Stimulated activated CD8-positive, alpha-beta memory T cell treated with anti-CD3 and anti-CD28 coated beads, Interleukin-15, amount 100 ng/mL, for 48 hours (primary cell): Measurements from ENCODE around the gene ZNF275.
"Not testable (repeated sequence)": the region's sequence is repeated elsewhere in the genome, so short reads cannot be mapped to it uniquely, and the experiment has no call there.

Experiments
- DNase-seq, 2 donors: peaks; one replicate each; pipeline ENCODE4 v3.0.0-alpha.2; 2020; ENCODE audit warnings: low read depth in 2 of 2

Gene ZNF275

DNA sequence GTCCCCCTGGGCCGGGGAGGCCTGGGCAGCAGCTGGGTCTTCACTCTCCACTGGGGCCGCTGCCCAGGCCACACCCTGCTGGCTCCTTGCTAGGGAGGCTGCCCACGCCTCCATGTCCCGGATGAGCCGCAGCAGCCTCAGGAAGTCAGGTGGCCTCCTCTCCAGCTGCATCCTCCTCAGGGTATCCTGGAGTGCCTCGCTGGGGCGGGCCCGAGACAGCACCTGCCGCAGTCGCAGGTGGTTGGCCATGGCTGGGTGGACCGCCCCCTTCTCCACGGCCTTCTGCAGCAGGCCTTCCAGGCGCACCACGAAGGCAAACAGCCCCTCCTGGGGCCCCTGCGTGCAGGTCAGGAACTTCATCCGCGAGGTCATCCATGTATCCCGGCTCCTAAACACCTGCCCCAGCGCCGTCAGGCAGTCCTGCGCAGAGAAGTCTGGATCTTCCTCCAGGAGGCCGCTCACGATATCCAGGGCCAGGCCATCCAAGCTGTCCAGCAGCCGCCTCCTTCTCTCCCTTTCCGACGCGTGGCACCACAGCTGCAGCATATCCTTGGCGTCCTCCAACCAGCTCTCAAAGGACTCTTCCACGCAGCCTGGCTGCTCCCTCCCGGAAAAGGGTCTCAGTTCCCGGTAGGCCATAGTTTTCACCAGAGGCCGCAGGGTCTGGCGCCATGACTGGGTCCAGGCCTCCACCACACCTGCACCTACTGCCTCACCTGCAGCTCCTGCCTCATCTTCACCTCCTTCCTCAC, 14.5 kb upstream of the ZNF275 start:
- no peak for DNase-seq

DNA sequence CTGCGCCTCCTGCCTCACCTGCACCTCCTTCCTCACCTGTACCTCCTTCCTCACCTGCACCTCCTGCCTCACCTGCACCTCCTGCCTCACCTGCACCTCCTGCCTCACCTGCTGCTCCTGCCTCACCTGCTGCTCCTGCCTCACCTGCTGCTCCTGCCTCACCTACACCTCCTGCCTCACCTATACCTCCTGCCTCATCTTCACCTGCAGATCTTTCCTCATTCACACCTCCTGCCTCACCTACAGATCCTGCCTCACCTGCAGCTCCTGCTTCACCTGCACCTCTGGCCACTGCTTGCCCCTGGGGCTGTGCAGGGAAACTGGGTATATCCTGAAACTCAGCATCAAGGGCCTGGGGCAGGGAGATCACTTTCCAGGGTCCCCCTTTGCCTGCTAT, 13.9 kb upstream of the ZNF275 start:
- not testable (repeated sequence) for DNase-seq

DNA sequence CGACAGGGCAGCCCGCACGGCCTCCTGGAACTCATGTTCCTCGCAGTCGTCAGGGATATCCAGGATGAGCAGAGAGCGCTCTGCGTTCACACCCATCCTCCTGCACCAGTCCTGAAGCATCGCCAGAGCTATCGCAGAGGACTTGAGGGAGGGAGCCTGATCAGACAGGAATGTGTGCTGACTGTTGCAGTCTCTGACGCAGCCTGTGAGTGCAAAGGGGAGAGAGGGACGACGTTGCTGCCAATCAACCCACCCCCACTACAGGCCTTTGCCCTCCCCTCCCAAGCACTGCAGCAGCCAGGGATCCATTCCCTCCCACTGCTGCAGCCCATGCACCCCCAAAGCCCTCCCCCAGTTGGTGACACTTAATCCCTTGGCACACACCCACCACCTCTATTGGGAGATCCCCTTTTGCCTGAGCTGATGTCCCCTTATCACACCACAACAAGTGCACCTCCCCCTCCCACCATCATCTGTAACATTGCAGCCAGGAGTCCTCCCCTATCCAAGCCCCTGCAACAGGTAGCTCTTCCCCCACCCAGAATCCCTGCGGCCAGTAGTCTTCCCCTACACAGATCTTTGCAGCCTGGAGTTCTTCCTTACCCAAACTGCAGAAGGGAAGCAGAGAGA, 13.3 kb upstream of the ZNF275 start:
- DNase-seq, result no peak

DNA sequence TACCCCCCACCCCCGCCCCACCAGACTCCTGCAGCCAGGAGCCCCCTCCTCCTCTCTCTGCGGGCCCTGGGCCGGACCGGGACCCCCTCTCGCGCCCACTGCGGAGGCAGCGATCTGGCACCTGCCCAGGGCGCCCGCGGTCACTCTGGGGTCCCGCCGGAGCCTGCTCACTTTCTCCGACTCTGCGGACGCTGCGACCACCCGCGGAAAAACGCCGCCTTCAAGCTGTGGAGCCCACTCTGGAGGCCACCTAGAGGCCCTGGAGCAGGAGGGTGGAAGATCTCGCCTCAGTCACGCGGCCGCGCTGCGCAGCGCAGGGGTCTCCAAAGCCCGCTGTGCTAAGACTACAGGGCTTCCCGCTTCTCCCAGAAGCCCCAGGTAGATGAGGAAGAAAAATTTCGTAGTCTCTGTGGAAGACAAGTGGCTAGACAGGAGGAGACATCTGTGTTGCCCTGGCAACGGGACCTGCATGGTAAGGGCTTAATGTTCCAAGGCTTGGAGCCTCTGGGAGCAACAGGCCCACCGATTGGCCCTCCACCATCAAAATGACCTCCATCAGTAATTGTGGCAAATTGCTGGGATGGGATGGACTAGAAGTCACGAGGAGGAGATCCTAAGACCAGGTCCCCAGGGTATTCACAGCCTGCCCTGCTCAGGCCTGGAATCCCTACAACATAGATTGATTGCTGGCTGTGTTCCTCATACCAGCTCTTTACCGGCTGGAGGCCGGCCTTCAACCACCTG, 12.4 kb upstream of the ZNF275 start, which contains the start of gene PNMA6F:
TSS of gene PNMA6F (minus strand) at position 387 of the 744 bp plus-strand sequence. CDS start 1,093 bp downstream, outside the sequence.
- DNase-seq, result no peak

GRCh38 chrX:153327561-153327960, 6.4 kb upstream of the ZNF275 start:
- no peak for DNase-seq

- DNase-seq, result no peak
These were observed 687 bp upstream of the ZNF275 start for GRCh38 chrX:153333266-153333665.

- no peak for DNase-seq
These were observed 822 bp downstream of the ZNF275 start for GRCh38 chrX:153334654-153335295.

- DNase-seq, result no peak
These were observed 2.4 kb downstream of the ZNF275 start for GRCh38 chrX:153336121-153336894.

DNA sequence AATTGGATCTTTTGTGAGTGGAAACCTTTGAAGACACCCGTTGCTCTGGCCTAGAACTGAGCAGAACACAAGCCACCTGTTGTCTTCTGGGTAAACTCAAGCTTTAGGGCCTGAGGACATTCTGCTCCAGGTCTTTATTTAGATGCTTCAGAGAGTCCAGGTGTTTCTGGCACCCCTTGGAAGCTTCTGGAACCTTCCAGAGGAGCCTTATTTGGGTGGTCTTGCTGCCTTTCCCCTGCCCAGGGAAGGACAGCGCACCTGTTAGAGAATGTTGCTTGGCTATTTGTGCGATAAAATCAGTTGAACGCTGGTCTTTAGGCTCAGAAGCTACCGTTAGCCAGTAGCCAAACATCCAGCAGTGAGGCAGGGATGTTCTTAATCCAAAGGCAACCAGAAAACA, 3.0 kb downstream of the ZNF275 start:
- DNase-seq, result no peak

DNA sequence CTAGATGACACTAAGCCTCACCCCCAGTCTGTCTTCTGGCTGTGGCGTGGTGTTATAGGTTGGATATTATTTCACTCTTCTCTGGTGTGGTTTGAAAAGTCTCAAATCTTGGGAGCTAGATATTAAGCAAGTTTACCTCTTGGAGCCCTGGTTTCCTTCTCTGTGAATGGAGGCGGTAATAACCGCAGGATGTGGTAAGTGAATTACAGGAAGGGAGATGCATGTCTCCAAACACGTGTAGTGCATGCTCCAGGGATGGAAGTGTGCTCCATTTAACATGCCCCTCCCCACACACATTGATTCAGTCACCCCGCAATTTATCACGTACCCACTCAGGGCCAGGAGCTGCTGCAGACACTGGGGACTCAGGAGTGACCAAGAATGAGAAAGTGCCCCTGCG, 4.9 kb downstream of the ZNF275 start:
- DNase-seq, result no peak

DNA sequence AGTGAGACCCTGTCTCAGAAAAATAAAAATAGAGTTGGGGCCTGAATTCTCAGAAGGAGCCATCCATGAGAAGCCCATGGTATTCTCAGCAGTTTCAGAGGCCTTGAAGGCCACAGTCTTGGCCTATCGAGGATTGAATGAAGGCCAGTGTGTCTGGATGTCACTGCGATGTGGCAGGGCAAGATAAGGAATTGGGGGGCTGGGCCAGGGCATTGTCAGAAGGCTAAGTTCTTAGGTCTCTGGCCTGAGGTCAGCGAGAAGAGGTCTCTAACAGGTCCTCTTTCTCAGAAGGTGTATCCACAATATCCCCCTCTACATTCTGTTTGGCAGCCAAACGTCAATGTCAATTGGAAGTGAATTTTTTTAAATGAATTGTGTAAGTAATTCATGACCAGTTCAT, 5.7 kb downstream of the ZNF275 start:
- no peak for DNase-seq

DNA sequence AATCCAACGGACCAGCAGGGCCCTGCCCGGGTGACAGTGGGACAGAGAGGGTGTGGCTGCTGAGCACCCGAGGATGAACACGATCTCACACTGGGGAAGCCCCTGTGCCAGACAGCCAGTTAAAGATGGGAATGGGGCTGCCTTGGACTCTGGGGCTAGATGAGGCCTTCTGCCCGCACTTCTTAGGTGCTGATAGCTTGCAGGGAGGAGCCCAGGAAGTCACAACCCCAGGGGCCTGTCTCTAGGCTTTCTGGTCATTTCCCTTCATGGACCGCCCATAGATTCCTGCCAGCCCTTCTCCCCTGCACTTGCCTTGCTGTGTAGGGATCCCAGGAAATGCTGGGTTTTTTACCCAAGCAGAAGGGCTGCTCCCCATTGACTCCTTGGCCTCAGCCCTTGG, 6.2 kb downstream of the ZNF275 start:
- DNase-seq, result no peak

DNA sequence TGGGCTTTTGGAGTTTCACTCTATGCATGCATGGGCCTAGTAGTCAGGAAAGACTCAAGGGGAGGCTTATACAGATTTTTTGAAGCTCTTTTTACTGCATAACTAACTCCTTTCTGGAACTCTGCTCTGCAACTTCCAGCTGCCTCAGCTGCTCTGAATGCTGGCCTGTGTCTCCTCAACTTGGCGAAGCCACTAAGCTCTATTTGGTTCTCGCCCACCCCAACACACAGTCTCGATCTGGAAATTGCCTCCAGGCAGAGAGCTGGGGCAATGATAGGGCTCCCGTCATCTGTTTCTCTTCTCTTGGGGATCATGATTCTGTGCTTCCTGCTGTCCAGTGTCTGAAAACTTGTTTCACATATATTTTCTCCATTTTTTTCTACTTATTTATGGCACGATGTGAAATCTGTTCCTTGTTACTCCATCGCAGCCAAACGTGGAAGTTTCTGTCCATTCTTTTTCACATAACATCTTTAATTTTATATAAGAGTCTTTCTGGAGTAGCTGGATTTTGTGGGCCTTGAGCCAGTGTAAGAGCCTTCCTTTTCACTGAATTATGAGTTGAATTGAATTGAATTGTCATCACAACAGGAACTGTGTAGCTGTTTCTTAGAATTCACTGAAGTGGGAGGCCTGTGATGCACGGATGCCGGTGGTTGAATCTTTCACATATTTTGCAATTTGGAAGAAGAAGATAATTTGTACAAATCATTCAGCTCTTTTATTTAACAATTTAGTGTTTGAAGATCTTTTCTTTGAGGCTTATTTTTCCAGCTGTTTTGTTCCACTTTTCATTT, 9.0 kb downstream of the ZNF275 start:
- DNase-seq, result no peak

DNA sequence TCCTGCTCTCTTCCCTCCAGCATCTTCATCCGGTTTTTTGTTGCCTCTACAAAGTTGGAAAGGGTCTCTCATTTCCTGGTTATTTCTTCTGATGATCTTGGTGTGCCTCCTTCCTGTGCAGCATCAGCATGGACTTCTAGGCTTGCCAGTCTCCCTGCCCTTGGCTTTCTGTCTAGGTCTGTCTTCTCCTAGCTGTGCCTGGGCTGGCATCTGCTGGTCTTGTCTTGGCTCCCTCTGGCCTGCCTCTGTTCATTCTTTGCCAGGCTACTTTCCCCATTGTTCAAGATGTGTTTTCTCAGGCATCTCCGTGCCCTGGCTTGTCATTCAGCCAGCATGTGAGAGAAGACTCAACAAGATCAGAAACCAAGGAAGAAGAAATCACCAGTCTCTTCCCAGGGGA, 9.7 kb downstream of the ZNF275 start:
- DNase-seq, result no peak

- DNase-seq, result no peak
These were observed 13.6 kb downstream of the ZNF275 start for GRCh38 chrX:153347530-153347929.

- DNase-seq, result no peak
These were observed 14.5 kb downstream of the ZNF275 start for GRCh38 chrX:153348421-153348820.

DNA sequence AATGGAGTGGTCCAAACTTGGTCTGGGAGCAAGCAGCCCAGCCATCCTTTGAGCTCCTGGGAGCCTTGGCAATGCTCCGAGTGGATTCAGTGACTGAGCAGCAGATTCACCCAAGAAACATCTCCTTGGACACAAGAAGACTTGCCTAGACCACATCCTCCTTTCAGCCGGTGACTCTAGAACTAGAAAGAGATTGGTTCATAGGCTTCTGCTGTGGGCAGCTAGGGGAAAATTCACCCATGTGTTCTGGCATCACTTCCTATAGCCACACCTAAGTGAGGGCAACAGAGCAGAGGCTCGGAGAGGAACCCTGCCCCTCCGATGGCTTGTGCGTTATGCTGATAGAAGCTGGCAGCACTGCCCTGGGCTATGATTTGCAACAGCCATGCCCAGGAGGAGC, 16.0 kb downstream of the ZNF275 start:
- no peak for DNase-seq

DNA sequence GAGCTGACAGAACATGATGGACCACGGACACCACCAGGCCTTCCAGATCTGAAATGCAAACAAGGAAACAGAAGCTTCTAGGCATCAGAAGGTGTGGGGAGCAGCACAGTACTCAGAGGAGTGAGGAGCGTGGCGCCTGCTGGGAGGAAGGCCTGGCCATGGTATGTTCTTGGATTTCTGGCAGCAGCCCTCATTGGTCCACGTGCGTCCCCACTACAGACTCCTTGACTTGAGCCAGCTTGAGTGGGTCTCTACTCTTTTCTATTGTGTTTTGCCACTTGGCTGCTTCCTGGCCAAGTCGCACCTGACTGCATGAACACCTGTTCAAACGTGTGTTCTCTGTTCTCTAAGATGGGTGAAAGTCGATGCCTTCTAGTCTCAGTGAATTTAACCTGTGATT, 18.0 kb downstream of the ZNF275 start:
- no peak for DNase-seq

GRCh38 chrX:153352858-153353257, 18.9 kb downstream of the ZNF275 start:
- DNase-seq, result no peak

DNA sequence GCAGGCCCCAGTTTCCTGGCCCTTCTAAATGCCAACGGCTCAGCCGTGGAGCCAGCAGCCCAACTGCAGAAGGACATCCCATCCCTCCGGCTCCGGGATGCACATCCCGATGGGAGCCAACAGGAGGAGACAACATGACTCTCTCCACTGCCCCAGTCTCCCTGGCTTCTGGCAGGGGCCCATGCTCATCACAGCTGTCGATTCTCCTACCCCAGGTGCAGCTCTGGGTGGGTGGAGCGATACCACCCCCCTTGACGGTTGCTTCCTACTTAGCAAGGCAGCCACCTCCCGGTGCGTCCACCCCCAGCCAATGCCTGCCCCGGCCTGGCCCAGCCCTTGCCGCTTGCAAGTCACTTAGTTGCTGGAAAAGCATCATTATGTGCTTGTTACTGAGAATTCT, 19.5 kb downstream of the ZNF275 start:
- no peak for DNase-seq

DNA sequence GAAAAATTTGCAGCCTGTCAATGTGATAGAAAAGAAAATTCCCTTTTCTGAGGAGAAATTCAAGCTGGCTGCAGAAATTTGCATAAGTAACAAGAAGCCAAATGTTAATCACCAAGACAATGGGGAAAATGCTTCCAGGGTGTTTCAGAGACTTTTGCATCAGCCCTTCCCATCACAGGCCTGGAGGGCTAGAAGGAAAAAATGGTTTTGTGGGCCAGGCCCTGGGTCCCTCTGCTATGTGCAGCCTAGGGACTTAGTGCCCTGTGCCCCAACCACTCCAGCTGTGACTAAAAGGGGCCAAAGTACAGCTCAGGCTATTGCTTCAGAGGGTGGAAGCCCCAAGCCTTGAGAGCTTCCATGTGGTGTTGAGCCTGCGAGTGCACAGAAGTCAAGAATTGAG, 23.9 kb downstream of the ZNF275 start:
- DNase-seq, result no peak
